Measurements from ENCODE around the gene PARK7. TPM values are rescaled to one million over a fixed set of nuclear protein-coding genes. Genes with fewer than 3 reads are reported as not detected.

The PARK7 gene
- total RNA-seq, 1 donor from 2014 or later = 198 TPM

DNA sequence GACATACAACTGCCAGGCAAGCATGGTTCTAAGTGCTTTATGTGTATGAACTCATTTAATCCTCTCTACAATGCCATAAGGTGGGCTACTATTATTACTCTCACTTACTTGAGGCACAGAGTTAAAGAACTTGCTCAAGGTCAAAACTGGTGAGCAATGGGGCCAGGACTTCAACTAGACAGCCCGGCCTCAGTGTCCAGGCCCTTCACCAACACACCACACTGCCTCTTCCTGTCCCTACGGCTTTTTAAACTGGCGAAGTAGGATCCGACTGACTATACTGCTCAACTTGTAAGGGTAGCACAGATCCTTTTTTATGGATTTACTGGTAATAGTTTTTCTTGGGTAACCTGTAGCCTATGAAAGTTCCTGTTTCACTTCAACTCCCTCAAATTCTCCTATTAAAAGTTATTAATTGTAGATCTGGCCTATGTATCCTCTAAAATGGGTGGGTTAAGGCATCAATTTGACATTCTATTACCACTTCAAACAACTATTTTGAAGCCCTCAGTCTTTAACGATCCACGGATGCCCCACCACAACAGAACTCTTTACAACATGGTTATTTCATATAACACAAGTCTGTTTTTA, 60.3 kb downstream of the PARK7 start:
- ATAC-seq = no peak
- no peak for DNase-seq (ENCODE audit: low spot score)

DNA sequence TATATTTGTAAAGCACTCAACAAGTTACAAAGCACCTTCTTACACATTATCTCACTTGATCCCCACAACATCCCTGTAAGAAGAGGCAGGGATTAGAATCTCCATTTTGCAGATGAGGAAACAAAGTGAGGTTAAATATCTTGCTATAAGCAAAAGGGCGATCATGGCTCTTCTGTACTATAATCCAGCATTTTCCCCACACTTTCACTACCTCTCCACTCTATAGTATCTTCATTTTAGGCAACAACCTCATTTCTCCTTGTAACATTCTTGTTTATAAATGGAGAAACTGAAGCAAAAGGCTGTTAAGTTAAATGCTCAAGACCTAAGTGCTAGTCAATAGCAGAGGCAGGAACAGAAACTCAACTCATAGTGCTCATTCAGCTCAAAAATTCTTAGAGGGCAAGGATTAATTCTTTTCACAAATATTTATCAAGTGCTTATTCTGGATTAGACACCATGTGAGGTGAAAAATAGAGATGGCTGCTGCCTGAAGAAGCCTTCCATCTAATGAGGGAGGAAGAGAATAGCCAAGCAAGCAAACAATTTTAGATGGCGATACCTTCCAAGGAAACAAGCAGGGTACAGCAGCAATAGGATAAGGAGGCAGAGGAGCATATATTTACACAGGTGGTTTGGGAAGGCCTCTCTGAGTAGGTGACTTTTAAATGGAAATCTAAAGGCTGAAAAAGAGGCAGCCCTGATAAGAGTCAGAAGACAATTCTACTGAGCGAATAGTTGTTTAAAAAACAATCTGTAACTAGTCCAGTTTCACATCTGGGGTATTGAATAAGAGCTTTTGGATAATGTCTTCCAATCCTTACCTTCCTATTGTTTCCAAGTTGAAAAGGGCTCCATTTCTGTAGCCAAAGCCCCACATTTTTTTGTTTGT, 61.1 kb downstream of the PARK7 start:
- no peak for ATAC-seq
- DNase-seq (ENCODE audit: low spot score) = no peak

DNA sequence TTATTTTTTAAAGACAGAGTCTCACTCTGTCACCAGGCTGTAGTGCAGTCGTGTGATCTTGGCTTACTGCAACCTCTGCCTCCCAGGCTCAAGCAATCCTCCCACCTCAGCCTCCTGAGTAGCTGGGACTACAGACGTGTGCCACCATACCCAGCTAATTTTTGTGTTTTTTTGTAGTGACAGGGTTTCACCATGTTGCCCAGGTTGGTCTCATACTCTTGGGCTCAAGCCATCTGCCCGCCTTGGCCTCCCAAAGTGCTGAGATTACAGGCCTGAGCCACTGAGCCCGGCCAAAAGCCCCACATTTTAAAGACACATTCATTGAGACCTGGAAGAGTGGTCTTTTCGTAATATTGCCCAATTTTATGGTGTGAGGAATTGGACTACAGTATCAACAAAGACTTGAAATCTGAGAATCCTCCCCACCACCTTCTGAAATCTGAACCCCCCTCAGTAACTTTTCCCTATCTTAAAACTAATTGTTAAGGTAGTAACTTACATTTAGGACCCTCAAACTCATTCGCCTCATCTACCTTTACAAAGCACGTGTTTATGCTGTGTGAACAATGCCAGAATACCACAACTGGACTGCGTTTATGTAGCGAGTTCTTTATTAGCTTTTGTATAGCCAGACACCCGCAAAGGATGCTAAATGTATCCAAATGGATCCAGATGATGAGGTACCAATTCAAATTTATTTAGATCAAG, 61.9 kb downstream of the PARK7 start:
- ATAC-seq (no peak), DNase-seq (ENCODE audit: low spot score) (no peak)

DNA sequence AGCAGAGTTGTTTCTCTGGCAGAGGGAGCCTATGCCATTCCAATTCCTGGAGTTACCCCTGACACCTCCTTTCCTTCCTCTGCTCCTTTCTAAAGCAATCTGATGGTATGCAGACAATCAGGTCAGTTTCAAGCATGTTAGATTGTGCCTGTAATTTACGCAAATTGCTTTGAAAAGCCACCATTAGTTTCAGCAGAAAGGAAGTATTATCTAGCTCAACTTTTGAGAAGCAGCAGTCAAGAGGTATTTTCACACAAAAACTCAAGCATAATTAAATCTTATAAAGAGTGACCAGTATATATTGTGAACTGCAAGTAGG, 62.4 kb downstream of the PARK7 start:
- ATAC-seq = no peak
- DNase-seq (ENCODE audit: low spot score) = no peak

DNA sequence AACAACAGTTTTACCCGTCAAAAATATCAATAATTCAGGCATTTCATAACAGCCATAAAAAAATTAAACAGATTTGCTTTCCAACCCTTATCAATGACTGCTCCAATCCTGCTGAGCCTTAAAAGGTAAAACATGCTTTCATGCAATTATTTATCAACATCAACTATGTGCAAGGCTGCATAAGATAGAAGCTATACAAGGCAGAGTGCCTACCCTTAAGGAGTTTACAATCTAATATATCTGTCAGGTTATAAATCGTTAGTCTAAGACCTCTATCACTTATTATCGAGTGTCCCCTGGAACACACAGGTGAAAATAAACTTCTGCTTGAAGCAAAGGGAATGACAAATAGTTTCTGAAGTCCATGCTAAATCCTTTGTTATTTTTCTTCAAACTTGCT, 62.8 kb downstream of the PARK7 start:
- ATAC-seq (no peak), DNase-seq (ENCODE audit: low spot score) (no peak)

DNA sequence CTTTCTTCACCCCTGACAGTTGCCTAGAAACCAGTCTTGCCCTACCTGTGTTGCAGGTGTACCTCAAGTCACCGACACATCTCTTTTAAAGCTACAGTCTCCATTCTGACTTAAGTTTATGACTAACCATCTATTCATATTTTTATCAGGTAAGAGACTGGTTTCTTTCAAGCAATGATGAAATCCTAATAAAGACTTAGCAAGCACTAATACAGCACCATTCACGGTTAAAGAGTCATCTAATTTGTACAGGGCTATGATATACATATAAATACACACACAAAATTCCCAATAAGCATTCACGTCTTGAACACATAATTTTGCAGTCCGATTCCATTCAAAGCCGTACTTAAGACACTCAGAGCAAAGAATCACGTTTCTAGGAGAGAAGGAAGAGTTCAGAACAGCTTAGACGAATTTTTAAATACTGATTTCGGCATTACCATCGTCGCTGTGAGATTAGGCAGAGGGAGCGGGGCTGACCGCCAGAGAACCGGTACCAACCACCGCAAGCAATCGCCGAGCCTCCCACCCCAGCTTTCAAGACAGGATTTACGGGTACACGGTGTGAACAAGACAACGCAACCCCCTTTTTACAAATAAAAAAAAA, 63.7 kb downstream of the PARK7 start:
- DNase-seq (ENCODE audit: low spot score) = no peak
- ATAC-seq = no peak

DNA sequence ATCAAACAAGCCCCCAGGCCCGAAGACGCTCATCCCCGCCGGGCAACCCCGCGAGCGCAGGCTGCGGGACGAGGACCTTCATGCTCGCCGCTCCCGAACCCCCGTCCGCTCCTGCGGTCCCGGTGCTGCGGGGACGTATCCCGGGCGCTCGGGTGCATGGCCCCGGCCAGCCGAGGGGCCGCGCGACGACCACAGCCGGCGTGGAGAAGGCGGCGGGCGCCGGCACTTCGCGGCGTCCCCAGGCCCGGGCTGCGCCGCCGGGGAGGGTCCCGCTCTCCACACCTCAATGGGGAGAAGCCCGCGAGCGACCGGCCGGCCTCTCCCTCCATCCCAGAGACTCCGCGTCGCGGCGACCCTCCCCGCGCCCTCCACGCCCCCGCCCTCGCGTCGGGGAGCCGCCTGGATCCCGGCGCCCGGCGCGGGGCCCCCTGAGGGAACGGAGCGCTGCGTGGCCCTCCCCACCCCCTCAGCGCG, 64.2 kb downstream of the PARK7 start:
- DNase-seq (ENCODE audit: low spot score) (no peak), ATAC-seq (no peak)

DNA sequence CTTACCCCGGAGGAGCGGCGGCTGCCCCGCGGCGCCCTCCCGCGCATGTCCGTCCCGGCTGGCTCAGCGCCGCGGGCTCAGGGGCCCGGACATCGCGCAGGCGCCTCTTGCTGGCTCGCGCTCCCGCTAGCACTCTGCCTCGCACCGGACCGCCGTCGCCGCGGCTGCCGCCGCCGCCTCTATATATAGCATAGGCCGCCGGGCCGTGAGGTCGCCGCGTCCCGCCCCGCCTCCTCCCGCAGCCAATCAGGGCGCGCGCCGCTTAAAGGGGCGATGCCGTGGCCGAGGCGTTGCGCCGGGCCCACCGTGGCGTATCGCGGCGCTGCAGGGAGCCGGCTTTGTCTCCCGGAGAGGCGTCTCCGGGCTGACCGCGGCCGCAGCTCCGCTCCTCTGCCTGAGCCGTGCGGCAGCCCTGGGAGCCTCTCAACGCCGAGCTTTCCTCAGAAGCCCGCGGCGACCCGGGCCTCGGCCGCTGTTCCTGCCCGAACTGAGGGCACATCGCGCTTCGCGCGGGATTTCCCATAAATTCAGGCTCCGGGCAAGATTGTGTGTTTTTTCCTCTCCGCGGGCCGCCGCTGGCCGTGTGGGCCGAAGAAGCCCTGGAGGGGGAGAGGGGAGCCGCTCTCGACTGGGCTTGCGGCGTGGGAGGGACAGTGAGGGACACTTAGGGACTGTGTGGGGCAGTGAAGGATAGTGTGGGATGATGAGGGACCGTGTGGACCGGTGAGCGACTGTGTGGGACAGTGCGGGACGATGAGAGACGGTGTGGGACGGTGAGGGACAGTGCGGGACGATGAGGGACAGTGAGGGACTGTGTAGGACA, 64.9 kb downstream of the PARK7 start, which contains the start of gene ERRFI1:
ERRFI1 (minus strand) TSS at position 157 of the 823 bp plus-strand sequence. CDS start 10,690 bp downstream, outside the sequence.
- DNase-seq (ENCODE audit: low spot score) (peak; percentile 98), ATAC-seq (peak; percentile 75)

DNA sequence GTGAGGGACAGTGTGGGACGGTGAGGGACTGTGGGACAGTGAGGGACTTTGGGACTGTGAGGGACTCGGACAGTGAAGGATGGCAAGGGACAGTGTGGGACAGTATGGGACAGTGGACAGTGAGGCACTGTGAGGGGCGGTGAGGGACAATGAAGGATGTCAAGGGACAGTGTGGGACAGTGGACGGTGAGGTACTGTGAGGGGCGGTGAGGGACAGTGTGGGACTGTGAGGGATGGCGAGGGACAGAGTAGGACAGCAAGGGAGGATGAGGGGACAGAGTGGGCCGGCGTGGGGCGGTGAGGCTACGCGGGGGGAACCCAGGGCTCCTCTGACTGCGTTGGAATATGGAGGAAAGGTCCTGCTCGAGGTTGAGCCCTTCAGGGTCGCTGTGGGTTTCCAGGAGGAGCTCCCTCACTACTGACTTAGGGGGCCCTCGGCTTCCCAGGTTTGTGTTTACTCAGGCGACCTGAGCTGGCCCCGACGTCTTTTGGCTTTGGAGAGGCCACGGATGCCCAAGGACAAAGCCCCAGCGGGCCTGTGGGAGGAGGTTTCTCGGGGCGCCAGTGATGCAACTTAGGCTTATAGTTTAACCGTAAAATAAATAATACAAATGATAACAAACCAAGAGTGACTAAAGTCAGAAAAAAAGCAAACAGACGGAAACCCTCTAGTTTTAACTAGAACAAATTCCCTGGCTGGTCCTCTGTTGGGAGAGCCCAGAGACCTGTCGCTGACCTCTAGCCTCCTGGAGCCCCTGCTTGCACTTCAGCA, 65.7 kb downstream of the PARK7 start:
- DNase-seq (ENCODE audit: low spot score) (peak; percentile 93), ATAC-seq (peak; percentile 56)

DNA sequence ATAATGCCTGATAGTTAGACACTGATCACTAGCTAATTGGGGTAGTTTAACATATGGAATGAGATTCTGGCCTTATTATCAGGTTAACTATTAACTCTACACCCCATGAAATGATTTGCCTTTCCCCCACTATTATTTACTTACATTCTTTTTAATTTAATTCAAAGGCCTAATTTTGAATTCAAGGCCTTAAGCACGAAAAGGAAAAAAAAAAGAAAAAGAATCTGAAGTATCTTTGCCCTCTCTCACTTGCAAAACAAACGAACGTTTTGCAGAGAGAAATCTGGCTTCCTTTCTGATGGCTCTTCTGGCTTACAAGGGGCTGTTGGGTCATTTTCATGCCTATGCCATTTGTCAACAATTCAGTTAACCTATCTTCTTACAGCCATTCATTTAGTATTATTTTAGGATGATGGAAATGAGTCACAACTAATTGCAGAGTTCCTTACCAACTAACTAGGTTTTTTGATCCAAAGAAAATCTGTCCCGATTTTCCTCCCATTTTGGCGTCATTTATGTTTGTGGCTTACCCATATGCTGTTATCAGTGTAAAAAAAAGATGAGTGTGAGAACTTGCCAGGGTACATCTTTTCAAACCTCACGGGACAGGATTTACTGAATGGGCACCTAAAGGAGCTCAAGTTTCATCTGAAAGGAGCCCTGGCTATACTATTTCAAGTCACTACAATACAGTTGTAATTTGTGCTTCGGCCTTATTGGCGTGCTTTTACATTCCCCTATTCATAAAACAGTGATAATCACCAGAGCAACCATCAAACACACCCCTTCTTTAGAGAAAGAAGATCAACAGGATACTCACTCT, 66.4 kb downstream of the PARK7 start:
- ATAC-seq (no peak), DNase-seq (ENCODE audit: low spot score) (no peak)

DNA sequence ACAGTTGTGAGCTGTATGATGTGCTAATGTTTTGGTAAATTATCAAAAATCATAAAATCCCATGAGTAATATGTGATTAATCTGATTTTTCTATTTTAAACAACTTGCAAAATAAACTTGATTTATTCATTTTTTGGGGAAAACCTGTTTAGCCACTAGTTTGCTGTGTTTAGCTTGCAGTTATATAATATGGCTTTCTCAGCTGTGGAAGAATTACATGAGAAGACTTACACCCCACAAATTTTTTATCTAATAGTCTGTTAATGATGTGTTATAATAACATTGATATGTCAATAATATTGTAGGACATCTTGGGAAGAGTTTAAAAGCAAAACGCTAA, 67.0 kb downstream of the PARK7 start:
- no peak for DNase-seq (ENCODE audit: low spot score)
- no peak for ATAC-seq

DNA sequence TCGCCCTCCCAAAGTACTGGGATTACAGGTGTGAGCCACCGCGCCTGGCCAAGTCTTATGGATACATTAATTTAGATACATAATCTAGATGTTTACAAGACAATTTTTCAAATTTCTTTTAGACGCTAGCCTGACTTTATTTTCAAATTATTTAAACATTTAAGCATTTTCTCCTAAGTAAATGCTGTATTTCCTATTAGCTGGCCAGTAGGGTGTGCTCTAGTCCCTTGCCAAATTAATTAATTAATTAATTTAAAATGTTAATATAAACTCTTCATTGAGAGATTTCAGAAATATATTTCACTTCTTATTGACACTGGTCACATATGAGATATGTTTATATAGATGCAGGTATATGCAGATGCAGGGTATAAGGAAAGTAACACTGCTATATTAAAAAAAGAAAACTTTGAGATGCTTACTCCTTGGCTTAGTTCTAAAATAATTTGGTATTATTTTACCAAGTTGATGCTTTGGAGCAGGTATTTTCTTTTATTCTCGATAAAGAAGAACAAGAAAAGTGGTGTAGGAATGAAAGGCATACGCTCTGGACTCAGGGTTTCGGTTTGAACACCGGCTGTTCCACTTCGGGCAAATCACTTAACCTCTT, 69.8 kb downstream of the PARK7 start:
- no peak for ATAC-seq
- DNase-seq (ENCODE audit: low spot score) = no peak

DNA sequence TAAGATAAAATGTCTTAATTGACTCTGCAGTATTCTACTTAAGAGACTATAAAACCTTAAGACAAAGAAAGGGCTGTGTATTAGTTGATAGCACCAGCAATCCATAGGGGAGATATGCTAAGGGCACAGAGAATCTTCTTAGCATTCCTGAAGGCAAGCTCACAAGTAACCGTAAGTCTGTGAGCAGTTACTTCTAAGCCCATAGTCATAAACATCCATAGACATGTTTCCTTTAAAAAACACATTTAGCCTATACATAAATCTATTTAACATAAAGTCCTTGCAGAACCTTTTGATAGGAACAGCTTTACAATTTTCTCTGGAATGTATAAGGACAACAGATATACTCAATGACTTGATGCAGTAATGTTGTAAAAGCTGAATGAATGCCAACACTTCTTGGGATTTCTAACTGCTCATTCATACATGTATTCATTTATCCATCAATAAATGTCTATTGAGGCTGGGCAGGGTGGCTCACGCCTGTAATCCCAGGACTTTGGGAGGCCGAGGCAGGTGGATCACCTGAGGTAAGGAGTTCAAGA, 70.9 kb downstream of the PARK7 start:
- no peak for DNase-seq (ENCODE audit: low spot score)
- no peak for ATAC-seq

DNA sequence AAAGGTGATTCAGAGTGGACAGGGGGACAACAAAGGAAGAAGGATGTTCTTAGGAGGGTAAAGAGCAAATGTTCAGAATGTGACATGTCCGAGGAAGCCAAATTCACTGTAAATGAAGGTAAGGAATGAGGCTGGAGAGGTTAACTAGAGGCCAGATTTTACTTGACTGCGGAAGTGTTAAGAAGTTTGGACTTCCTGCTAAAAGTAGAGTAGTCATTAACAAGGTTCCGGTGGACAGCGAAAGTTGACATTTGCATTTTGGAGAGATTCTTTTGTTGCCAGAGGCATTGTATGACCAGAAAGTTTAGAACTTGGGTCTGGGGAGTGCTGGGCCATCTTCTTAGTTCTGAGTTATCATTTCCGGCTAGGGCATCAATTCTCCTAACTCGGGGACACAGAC, 71.8 kb downstream of the PARK7 start:
- DNase-seq (ENCODE audit: low spot score) = no peak

More for the DNA sequence above, 71.8 kb downstream of the PARK7 start:
- ATAC-seq = no peak
